Mesenchymal stem cell (in vitro differentiated cells and primary cell): ENCODE measurements around the gene CA10.

Experiments used
- DNase-seq: peaks from one replicate; pipeline ENCODE4 v3.0.0-alpha.2; 2013
- H2AFZ ChIP-seq: one replicate; pipeline ENCODE4 v1.6.1; 2013; ENCODE audit warnings: low read depth, mild to moderate bottlenecking, control low read depth, inconsistent platforms, low read length, moderate library complexity
- H2AK5ac ChIP-seq: 2 replicates; pipeline ENCODE4 v1.6.1; 2013; ENCODE audit warnings: low read length, moderate library complexity, mild to moderate bottlenecking, inconsistent platforms; ENCODE audit not compliant: severe bottlenecking
- H2BK120ac ChIP-seq: one replicate; pipeline ENCODE4 v1.6.1; 2013; ENCODE audit warnings: low read depth, mild to moderate bottlenecking, inconsistent platforms, low read length, moderate library complexity
- H2BK12ac ChIP-seq, 2 experiments: one replicate each; pipeline ENCODE4 v1.6.1; 2013; ENCODE audit warnings: inconsistent platforms in 2 of 2, low read length in 2 of 2, mild to moderate bottlenecking in 2 of 2, moderate library complexity in 2 of 2, control low read depth in 1 of 2
- H2BK15ac ChIP-seq: one replicate; pipeline ENCODE4 v1.6.1; 2013; ENCODE audit warnings: mild to moderate bottlenecking, low read depth, inconsistent platforms; ENCODE audit not compliant: poor library complexity, severe bottlenecking
- H2BK5ac ChIP-seq: 2 replicates; pipeline ENCODE4 v1.6.1; 2013; ENCODE audit warnings: low read depth, mild to moderate bottlenecking, low read length, control low read depth, inconsistent platforms; ENCODE audit not compliant: poor library complexity, severe bottlenecking
- H3K14ac ChIP-seq, 2 experiments: one replicate each; pipeline ENCODE4 v1.6.1; 2013; ENCODE audit warnings: inconsistent platforms in 2 of 2, low read length in 2 of 2, control low read depth in 1 of 2, mild to moderate bottlenecking in 1 of 2, moderate library complexity in 1 of 2
- H3K18ac ChIP-seq, 2 experiments: one replicate each; pipeline ENCODE4 v1.6.1; 2013; ENCODE audit warnings: inconsistent platforms in 2 of 2, low read length in 2 of 2, control low read depth in 1 of 2, low read depth in 1 of 2, mild to moderate bottlenecking in 1 of 2
- H3K23ac ChIP-seq, 2 experiments: one replicate each; pipeline ENCODE4 v1.6.1; 2013; ENCODE audit warnings: inconsistent platforms in 2 of 2, low read length in 2 of 2, mild to moderate bottlenecking in 2 of 2, moderate library complexity in 2 of 2, control low read depth in 1 of 2
- H3K27ac ChIP-seq: 2 replicates; pipeline ENCODE4 v1.5.1; 2013; ENCODE audit warnings: mild to moderate bottlenecking, moderate library complexity, low read length, control low read depth, inconsistent platforms; ENCODE audit not compliant: poor library complexity, severe bottlenecking
- H3K27me3 ChIP-seq, 2 experiments: 2 replicates each; pipeline versions ENCODE4 v1.6.1 to v1.7.0; 2013; ENCODE audit warnings: low read length in 2 of 2, mild to moderate bottlenecking in 2 of 2, moderate library complexity in 2 of 2, control low read depth in 1 of 2, inconsistent platforms in 1 of 2; ENCODE audit not compliant: control insufficient read depth in 1 of 2, insufficient read depth in 1 of 2
- H3K36me3 ChIP-seq, 2 experiments: 2 replicates each; pipeline versions ENCODE4 v1.6.1 to v1.7.0; 2013; ENCODE audit warnings: low read length in 2 of 2, control low read depth in 1 of 2, inconsistent platforms in 1 of 2, low read depth in 1 of 2, mild to moderate bottlenecking in 1 of 2; ENCODE audit not compliant: insufficient read depth in 2 of 2, control insufficient read depth in 1 of 2
- H3K4ac ChIP-seq, 2 experiments: one replicate each; pipeline ENCODE4 v1.6.1; 2013; ENCODE audit warnings: inconsistent platforms in 2 of 2, low read length in 2 of 2, mild to moderate bottlenecking in 2 of 2, moderate library complexity in 2 of 2, control low read depth in 1 of 2, low read depth in 1 of 2
- H3K4me1 ChIP-seq: 2 replicates; pipeline ENCODE4 v1.6.1; 2013; ENCODE audit warnings: low read depth, low read length, control low read depth; ENCODE audit not compliant: control insufficient read depth, insufficient read depth
- H3K4me2 ChIP-seq: 2 replicates; pipeline ENCODE4 v1.6.1; 2013; ENCODE audit warnings: low read length, mild to moderate bottlenecking, inconsistent platforms; ENCODE audit not compliant: poor library complexity, severe bottlenecking
- H3K4me3 ChIP-seq, 2 experiments: 2 replicates each; pipeline versions ENCODE4 v1.5.1 to v1.7.0; 2013; ENCODE audit warnings: low read length in 2 of 2, mild to moderate bottlenecking in 2 of 2, control low read depth in 1 of 2, low read depth in 1 of 2; ENCODE audit not compliant: insufficient read depth in 1 of 2
- H3K79me1 ChIP-seq: replicated peaks from 2 replicates; pipeline ENCODE4 v1.6.1; 2013; ENCODE audit warnings: mild to moderate bottlenecking, control low read depth, low read length, inconsistent platforms; ENCODE audit not compliant: poor library complexity, severe bottlenecking
- H3K9ac ChIP-seq: 2 replicates; pipeline ENCODE4 v1.7.0; 2013; ENCODE audit warnings: mild to moderate bottlenecking, low read length, moderate library complexity
- H3K9me3 ChIP-seq: 2 replicates; pipeline ENCODE4 v1.7.0; 2013; ENCODE audit warnings: mild to moderate bottlenecking, low read length; ENCODE audit not compliant: control insufficient read depth
- H4K8ac ChIP-seq: one replicate; pipeline ENCODE4 v1.6.1; 2013; ENCODE audit warnings: inconsistent platforms, mild to moderate bottlenecking, low read length, moderate library complexity
- H4K91ac ChIP-seq: one replicate; pipeline ENCODE4 v1.6.1; 2013; ENCODE audit warnings: mild to moderate bottlenecking, low read length, inconsistent platforms
- WGBS: methylation state at CpG from one replicate; pipeline ENCODE4 v1.1.7; 2013; ENCODE audit warnings: mixed read lengths; 5-methylcytosine and 5-hydroxymethylcytosine counted together

Gene CA10

GRCh38 chr17:51612692-51613091 is 545.8 kb downstream of the CA10 start:
- H3K4me2 ChIP-seq: no peak overlapping the region
- no peaks in the 10 kb centered on the region for H3K36me3 ChIP-seq
- H3K14ac ChIP-seq: no peak overlapping the region
- no peaks in the 10 kb centered on the region for H3K4me1 ChIP-seq
- no peak overlapping the region for H3K9ac ChIP-seq
- H3K18ac ChIP-seq: no peak overlapping the region
- no peak overlapping the region for H3K4ac ChIP-seq
- no peak overlapping the region for H2BK5ac ChIP-seq
- H3K4me3 ChIP-seq: no peak overlapping the region
- no peak overlapping the region for H3K27ac ChIP-seq
- H3K27me3 ChIP-seq: no peaks in the 10 kb centered on the region
- no peak for DNase-seq
- H3K9me3 ChIP-seq: no peaks in the 10 kb centered on the region
- H2BK15ac ChIP-seq: no peak overlapping the region
- H2AFZ ChIP-seq: no peak overlapping the region
- H4K8ac ChIP-seq: no peak overlapping the region
- H2AK5ac ChIP-seq: no peak overlapping the region
- H3K23ac ChIP-seq: no peak overlapping the region
- H2BK12ac ChIP-seq: no peak overlapping the region
- 27% methylated on average over 1 of the region's 3 CpGs for WGBS
- no peaks in the 10 kb centered on the region for H3K79me1 ChIP-seq
- no peak overlapping the region for H4K91ac ChIP-seq
- H2BK120ac ChIP-seq: no peak overlapping the region

GRCh38 chr17:51611585-51611984 is 546.9 kb downstream of the CA10 start:
- Histone ChIP-seq H2BK12ac (no peak overlapping the region), H3K36me3 (no peaks in the 10 kb centered on the region), H3K4me2 (no peak overlapping the region), H4K8ac (no peak overlapping the region), H3K4ac (no peak overlapping the region), H3K23ac (no peak overlapping the region), H2AFZ (no peak overlapping the region), H3K9me3 (no peaks in the 10 kb centered on the region), H3K4me1 (no peaks in the 10 kb centered on the region), H3K79me1 (no peaks in the 10 kb centered on the region), H3K27ac (no peak overlapping the region), H3K9ac (no peak overlapping the region), H3K4me3 (no peak overlapping the region), H2BK120ac (no peak overlapping the region), H3K18ac (no peak overlapping the region), H2AK5ac (no peak overlapping the region), H2BK15ac (no peak overlapping the region), H3K27me3 (no peaks in the 10 kb centered on the region), H2BK5ac (no peak overlapping the region), H3K14ac (no peak overlapping the region), H4K91ac (no peak overlapping the region)
- no peak for DNase-seq
- WGBS: 72% methylated on average over 6 of the region's 6 CpGs

GRCh38 chr17:51610834-51611233 is 547.7 kb downstream of the CA10 start:
- H4K8ac ChIP-seq: no peak overlapping the region
- H3K27me3 ChIP-seq: no peaks in the 10 kb centered on the region
- H3K14ac ChIP-seq: no peak overlapping the region
- no peak overlapping the region for H2AK5ac ChIP-seq
- H2BK120ac ChIP-seq: no peak overlapping the region
- H3K18ac ChIP-seq: no peak overlapping the region
- no peak overlapping the region for H3K9ac ChIP-seq
- H2BK5ac ChIP-seq: no peak overlapping the region
- no peak overlapping the region for H3K23ac ChIP-seq
- no peaks in the 10 kb centered on the region for H3K4me1 ChIP-seq
- H4K91ac ChIP-seq: no peak overlapping the region
- no peak overlapping the region for H2BK12ac ChIP-seq
- no peaks in the 10 kb centered on the region for H3K36me3 ChIP-seq
- H3K4ac ChIP-seq: no peak overlapping the region
- DNase-seq: no peak
- H2AFZ ChIP-seq: no peak overlapping the region
- H3K4me2 ChIP-seq: no peak overlapping the region
- H3K9me3 ChIP-seq: no peaks in the 10 kb centered on the region
- no peak overlapping the region for H3K4me3 ChIP-seq
- H3K27ac ChIP-seq: no peak overlapping the region
- no peak overlapping the region for H2BK15ac ChIP-seq
- no peaks in the 10 kb centered on the region for H3K79me1 ChIP-seq
- 67% methylated on average over 5 of the region's 5 CpGs for WGBS

GRCh38 chr17:51610155-51610554 is 548.4 kb downstream of the CA10 start:
- Histone ChIP-seq H3K4me2 (no peak overlapping the region), H3K18ac (no peak overlapping the region), H3K27me3 (no peaks in the 10 kb centered on the region), H3K4me1 (no peaks in the 10 kb centered on the region), H4K8ac (no peak overlapping the region), H3K36me3 (no peaks in the 10 kb centered on the region), H2AK5ac (no peak overlapping the region), H3K9ac (no peak overlapping the region), H3K23ac (no peak overlapping the region), H2BK15ac (no peak overlapping the region), H3K4ac (no peak overlapping the region), H3K27ac (no peak overlapping the region), H2AFZ (no peak overlapping the region), H3K79me1 (no peaks in the 10 kb centered on the region), H3K14ac (no peak overlapping the region), H3K9me3 (no peaks in the 10 kb centered on the region), H3K4me3 (no peak overlapping the region), H2BK12ac (no peak overlapping the region), H2BK5ac (no peak overlapping the region), H4K91ac (no peak overlapping the region), H2BK120ac (no peak overlapping the region)
- WGBS: 63% methylated on average over 4 of the region's 4 CpGs
- DNase-seq: no peak
